MM.1S (cell line): ENCODE data around the gene EPHB6.

Experiments
- EZH2phosphoT487 ChIP-seq: fragments of 300-600 bp; sonication (generic); IDR thresholded peaks from 2 replicates; pipeline ENCODE4 v1.6.1; 2018; ENCODE audit warnings: antibody characterized with exemption, low read length
- TF ChIP-seq, protein P1 (sequence below): fragments of 300-600 bp; sonication (generic); IDR thresholded peaks from 2 replicates; pipeline ENCODE4 v1.5.1; 2016; ENCODE audit warnings: antibody characterized with exemption, low read length, mixed read lengths

GRCh38 chr7:142835487-142835886, 19.4 kb upstream of the EPHB6 start:
- TF ChIP-seq, protein P1, sequence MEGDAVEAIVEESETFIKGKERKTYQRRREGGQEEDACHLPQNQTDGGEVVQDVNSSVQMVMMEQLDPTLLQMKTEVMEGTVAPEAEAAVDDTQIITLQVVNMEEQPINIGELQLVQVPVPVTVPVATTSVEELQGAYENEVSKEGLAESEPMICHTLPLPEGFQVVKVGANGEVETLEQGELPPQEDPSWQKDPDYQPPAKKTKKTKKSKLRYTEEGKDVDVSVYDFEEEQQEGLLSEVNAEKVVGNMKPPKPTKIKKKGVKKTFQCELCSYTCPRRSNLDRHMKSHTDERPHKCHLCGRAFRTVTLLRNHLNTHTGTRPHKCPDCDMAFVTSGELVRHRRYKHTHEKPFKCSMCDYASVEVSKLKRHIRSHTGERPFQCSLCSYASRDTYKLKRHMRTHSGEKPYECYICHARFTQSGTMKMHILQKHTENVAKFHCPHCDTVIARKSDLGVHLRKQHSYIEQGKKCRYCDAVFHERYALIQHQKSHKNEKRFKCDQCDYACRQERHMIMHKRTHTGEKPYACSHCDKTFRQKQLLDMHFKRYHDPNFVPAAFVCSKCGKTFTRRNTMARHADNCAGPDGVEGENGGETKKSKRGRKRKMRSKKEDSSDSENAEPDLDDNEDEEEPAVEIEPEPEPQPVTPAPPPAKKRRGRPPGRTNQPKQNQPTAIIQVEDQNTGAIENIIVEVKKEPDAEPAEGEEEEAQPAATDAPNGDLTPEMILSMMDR, result no peak
- no peak for TF ChIP-seq EZH2phosphoT487
